MM.1S (cell line): ENCODE measurements around the gene ZNF366.

Experiments
- DNase-seq: peaks from one replicate; pipeline ENCODE4 v3.0.0-alpha.2; 2015
- H2AFZ ChIP-seq: fragments of 300-600 bp; sonication (generic); 2 replicates; pipeline ENCODE4 v1.6.0; 2016; ENCODE audit warnings: antibody characterized with exemption, low read length
- H3F3A ChIP-seq: fragments of 300-600 bp; sonication (generic); 2 replicates; pipeline ENCODE4 v1.6.1; 2016; ENCODE audit warnings: mild to moderate bottlenecking, antibody characterized with exemption, low read length, moderate library complexity, mixed read lengths; ENCODE audit not compliant: insufficient read depth
- H3K27ac ChIP-seq: fragments of 300-600 bp; sonication (generic); 2 replicates; pipeline ENCODE4 v1.5.1; 2016; ENCODE audit warnings: mild to moderate bottlenecking, low read length
- H3K27me3 ChIP-seq: fragments of 300-600 bp; sonication (generic); replicated peaks from 2 replicates; pipeline ENCODE4 v1.6.0; 2016; ENCODE audit warnings: low read length; ENCODE audit not compliant: insufficient read depth
- H3K36me3 ChIP-seq: fragments of 300-600 bp; sonication (generic); replicated peaks from 2 replicates; pipeline ENCODE4 v1.6.1; 2016; ENCODE audit warnings: mild to moderate bottlenecking, low read length, mixed read lengths; ENCODE audit not compliant: insufficient read depth
- H3K4me1 ChIP-seq: fragments of 300-600 bp; sonication (generic); 2 replicates; pipeline ENCODE4 v1.6.1; 2016; ENCODE audit warnings: low read length, mixed read lengths
- H3K4me2 ChIP-seq: fragments of 300-600 bp; sonication (generic); 2 replicates; pipeline ENCODE4 v1.6.0; 2016; ENCODE audit warnings: low read depth, low read length
- H3K4me3 ChIP-seq: fragments of 300-600 bp; sonication (generic); 2 replicates; pipeline ENCODE4 v1.5.1; 2016; ENCODE audit warnings: low read length, mixed read lengths
- H3K79me2 ChIP-seq: fragments of 300-600 bp; sonication (generic); 2 replicates; pipeline ENCODE4 v1.6.1; 2016; ENCODE audit warnings: mixed run types, low read length, mixed read lengths
- H3K9ac ChIP-seq: fragments of 300-600 bp; sonication (generic); 2 replicates; pipeline ENCODE4 v1.6.1; 2016; ENCODE audit warnings: low read length, mixed read lengths
- H3K9me2 ChIP-seq: fragments of 300-600 bp; sonication (generic); replicated peaks from 2 replicates; pipeline ENCODE4 v1.6.1; 2016; ENCODE audit warnings: mild to moderate bottlenecking, low read length, mixed read lengths; ENCODE audit not compliant: insufficient read depth
- H3K9me3 ChIP-seq: fragments of 300-600 bp; sonication (generic); replicated peaks from 2 replicates; pipeline ENCODE4 v1.6.1; 2016; ENCODE audit warnings: mild to moderate bottlenecking, low read length, mixed read lengths; ENCODE audit not compliant: insufficient read depth
- H4K20me1 ChIP-seq: fragments of 300-600 bp; sonication (generic); 2 replicates; pipeline ENCODE4 v1.6.1; 2016; ENCODE audit warnings: mild to moderate bottlenecking, low read length, moderate library complexity, mixed read lengths; ENCODE audit not compliant: insufficient read depth
- EZH2 ChIP-seq: fragments of 300-600 bp; sonication (generic); optimal IDR thresholded peaks from 2 replicates; pipeline ENCODE3; 2017; ENCODE audit warnings: low read depth, mild to moderate bottlenecking, antibody characterized with exemption, low read length, mixed read lengths
- EZH2phosphoT487 ChIP-seq: fragments of 300-600 bp; sonication (generic); IDR thresholded peaks from 2 replicates; pipeline ENCODE4 v1.6.1; 2018; ENCODE audit warnings: antibody characterized with exemption, low read length
- TF ChIP-seq, protein P1 (sequence below): fragments of 300-600 bp; sonication (generic); IDR thresholded peaks from 2 replicates; pipeline ENCODE4 v1.5.1; 2016; ENCODE audit warnings: antibody characterized with exemption, low read length, mixed read lengths

Gene ZNF366

DNA sequence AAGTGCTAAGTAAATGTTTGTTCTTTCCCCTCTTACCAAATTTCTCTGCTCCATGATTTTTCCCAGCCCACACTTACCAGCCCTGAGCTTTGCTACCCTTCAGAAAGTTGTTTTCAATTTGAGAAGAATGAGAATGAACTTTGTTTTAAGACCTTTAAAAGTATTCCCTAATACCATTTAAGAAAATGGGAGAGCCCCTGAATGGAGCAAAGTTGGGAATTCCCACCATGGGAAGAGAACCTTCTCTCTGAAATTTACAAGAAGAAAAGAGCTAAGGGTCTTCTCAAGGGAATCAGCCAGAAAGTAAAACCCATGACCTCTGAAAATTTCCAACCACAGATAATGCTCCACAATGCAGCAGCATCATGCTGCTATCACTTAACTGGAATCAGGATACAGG, 17.7 kb downstream of the ZNF366 start:
- Histone ChIP-seq H3K4me1 (no peaks in the 10 kb centered on the region), H3K9ac (no peak overlapping the region), H3K27ac (no peak overlapping the region), H3K4me2 (no peak overlapping the region), H3K4me3 (no peak overlapping the region), H3K79me2 (no peaks in the 10 kb centered on the region), H3F3A (no peaks in the 10 kb centered on the region), H2AFZ (no peak overlapping the region), H4K20me1 (no peaks in the 10 kb centered on the region), H3K27me3 (no peaks in the 10 kb centered on the region), H3K9me2 (no peaks in the 10 kb centered on the region), H3K9me3 (no peaks in the 10 kb centered on the region; the same call in 1 of the 2 replicates), H3K36me3 (no peaks in the 10 kb centered on the region)
- TF ChIP-seq EZH2 (no peak), EZH2phosphoT487 (no peak)
- TF ChIP-seq, protein P1, sequence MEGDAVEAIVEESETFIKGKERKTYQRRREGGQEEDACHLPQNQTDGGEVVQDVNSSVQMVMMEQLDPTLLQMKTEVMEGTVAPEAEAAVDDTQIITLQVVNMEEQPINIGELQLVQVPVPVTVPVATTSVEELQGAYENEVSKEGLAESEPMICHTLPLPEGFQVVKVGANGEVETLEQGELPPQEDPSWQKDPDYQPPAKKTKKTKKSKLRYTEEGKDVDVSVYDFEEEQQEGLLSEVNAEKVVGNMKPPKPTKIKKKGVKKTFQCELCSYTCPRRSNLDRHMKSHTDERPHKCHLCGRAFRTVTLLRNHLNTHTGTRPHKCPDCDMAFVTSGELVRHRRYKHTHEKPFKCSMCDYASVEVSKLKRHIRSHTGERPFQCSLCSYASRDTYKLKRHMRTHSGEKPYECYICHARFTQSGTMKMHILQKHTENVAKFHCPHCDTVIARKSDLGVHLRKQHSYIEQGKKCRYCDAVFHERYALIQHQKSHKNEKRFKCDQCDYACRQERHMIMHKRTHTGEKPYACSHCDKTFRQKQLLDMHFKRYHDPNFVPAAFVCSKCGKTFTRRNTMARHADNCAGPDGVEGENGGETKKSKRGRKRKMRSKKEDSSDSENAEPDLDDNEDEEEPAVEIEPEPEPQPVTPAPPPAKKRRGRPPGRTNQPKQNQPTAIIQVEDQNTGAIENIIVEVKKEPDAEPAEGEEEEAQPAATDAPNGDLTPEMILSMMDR: no peak
- no peak for DNase-seq

DNA sequence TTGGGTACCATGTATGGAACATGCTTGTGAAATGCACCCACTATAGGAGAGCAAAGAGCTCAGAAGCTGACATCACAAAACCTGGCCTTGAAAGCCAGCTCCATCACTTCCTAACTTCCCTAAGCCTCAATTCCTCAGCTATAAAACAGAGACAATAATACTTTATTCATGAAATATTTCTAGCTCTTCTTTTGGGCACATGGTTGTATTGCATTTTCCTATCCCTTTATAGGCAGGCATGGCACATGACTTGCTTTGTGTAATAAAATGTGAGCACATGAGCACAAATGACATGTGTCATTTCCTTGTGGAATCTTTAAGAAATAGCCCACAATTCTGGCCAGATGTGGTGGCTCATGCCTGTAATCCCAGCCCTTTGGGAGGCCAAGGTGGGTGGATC, 18.5 kb downstream of the ZNF366 start:
- H3K9me3 ChIP-seq: no peaks in the 10 kb centered on the region; the same call in 1 of the 2 replicates
- DNase-seq: no peak
- H2AFZ ChIP-seq: no peak overlapping the region
- no peak for TF ChIP-seq EZH2phosphoT487
- TF ChIP-seq, protein P1: no peak
- TF ChIP-seq EZH2: no peak
- H3K36me3 ChIP-seq: no peaks in the 10 kb centered on the region
- H3K9me2 ChIP-seq: no peaks in the 10 kb centered on the region
- no peaks in the 10 kb centered on the region for H4K20me1 ChIP-seq
- H3K79me2 ChIP-seq: no peaks in the 10 kb centered on the region
- no peak overlapping the region for H3K4me2 ChIP-seq
- no peak overlapping the region for H3K4me3 ChIP-seq
- no peaks in the 10 kb centered on the region for H3F3A ChIP-seq
- no peak overlapping the region for H3K9ac ChIP-seq
- H3K27ac ChIP-seq: no peak overlapping the region
- no peaks in the 10 kb centered on the region for H3K4me1 ChIP-seq
- no peaks in the 10 kb centered on the region for H3K27me3 ChIP-seq

DNA sequence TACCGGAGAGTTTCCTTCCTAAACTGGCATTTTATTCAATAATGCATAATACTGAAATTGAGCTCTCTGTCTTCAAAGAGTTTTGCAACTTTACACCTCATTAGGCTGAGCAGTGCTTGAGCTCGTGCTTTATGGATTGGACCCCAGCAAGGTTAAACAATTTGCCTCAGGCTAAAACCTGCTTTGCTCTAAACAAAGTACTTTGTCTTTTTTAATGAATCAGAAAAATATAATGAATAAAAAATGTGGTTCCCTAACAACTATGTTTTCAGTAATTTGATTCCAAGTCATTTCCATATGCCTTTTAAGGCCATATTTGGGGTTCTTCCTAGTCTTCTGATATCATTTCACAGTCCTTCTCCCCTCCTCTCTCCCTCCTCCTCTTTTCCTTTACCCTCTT, 20.0 kb downstream of the ZNF366 start:
- Histone ChIP-seq H3K27ac (no peak overlapping the region), H3K9me2 (no peaks in the 10 kb centered on the region), H3K4me1 (no peaks in the 10 kb centered on the region), H3F3A (no peaks in the 10 kb centered on the region), H3K9ac (no peak overlapping the region), H3K36me3 (no peaks in the 10 kb centered on the region), H3K4me2 (no peak overlapping the region), H3K27me3 (no peaks in the 10 kb centered on the region), H3K9me3 (no peaks in the 10 kb centered on the region; the same call in 1 of the 2 replicates), H3K4me3 (no peak overlapping the region), H4K20me1 (no peaks in the 10 kb centered on the region), H2AFZ (no peak overlapping the region), H3K79me2 (no peaks in the 10 kb centered on the region)
- no peak for TF ChIP-seq EZH2phosphoT487
- TF ChIP-seq, protein P1: no peak
- no peak for TF ChIP-seq EZH2
- no peak for DNase-seq
